Cardiac septum (tissue), 1 donor: ENCODE results near the gene PLEKHG5. TPM values are rescaled to one million over a fixed set of nuclear protein-coding genes. Genes with fewer than 3 reads are reported as not detected.
"Not testable (repeated sequence)": the region's sequence is repeated elsewhere in the genome, so short reads cannot be mapped to it uniquely, and the experiment has no call there.

Source experiments
- DNase-seq: peaks from one replicate; pipeline ENCODE4 v3.0.0-alpha.2; 2020; ENCODE audit warnings: low spot score
- intact Hi-C: fragments of 100-400 bp; cut with DNase I; formaldehyde crosslinking; loops from one replicate; pipeline ENCODE4 v1.14.0; 2022
- total RNA-seq: library from RNA; stranded (reverse); fragmentation: NEBNext Ultra II Directional; extraction: Animal tissue kit (Norgen Biotek cat#: 25700); gene quantifications from one replicate; pipeline ENCODE4 v1.2.1, GENCODE V29; 2021
- donor health status: DM: no; HTN: no; CAD: no.

PLEKHG5 gene
- total RNA-seq, 1 donor from 2014 or later: 14.9 TPM

DNA sequence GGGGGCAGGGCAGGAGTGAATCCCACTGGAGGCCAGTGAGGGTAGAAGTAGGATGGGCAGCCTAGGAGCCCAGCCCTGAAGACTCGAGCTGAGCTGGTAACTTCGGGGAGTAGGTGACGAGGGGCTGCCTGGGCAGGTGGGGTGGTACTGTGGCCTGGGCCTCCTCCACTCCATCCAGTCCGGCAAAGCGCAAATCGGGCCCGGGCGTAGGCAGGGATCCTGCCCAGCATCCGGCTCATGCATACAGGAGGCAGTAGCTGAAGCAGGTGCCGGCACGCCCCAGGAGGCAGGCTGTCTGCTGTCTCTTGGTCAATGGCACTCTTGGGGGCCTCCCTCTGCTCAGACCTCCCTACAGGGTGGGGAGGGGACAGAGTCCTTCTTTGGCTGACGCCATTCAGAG is 24.2 kb downstream of the PLEKHG5 start:
- intact Hi-C loops: no loop called here

DNA sequence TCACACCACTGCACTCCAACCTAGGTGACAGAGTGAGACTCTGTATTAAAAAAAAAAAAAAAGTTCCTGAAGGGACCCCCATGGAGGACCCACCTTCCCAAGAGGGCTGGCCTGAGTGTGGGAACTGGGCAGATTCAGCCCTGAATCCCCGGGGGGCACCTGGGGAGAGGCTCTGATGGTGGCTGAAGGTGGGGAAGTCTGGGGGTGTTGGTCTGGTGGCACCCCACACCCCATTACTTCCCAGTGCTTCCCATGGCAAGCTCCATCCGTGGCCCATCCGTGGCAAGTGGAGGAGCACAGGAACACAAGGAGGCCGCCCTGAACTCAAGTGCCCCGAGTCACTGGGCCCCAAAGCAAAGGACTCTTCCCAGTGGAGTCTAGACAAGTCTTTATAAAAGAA is 24.7 kb downstream of the PLEKHG5 start:
- intact Hi-C loops: no loop called here
- DNase-seq: no peak

More for the DNA sequence above, 24.2 kb downstream of the PLEKHG5 start:
- DNase-seq: no peak

DNA sequence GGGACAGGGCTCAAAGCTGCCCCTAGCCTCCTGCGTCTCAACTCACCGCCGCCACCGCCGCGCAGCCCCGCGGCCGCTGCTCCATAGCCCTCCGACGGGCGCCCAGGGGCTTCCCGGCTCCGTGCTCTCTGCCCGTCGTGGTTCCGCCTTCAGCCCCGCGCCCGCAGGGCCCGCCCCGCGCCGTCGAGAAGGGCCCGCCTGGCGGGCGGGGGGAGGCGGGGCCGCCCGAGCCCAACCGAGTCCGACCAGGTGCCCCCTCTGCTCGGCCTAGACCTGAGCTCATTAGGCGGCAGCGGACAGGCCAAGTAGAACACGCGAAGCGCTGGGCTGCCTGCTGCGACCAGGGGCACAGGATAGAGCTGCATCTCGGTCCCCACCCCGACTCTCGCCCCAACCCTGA is 25.4 kb downstream of the PLEKHG5 start, which contains the start of gene TNFRSF25:
TNFRSF25 (minus strand) TSS at position 151 of the 400 bp plus-strand sequence; CDS start at position 85, 66 bp downstream.
- no peak for DNase-seq
- intact Hi-C loops: no loop called here

DNA sequence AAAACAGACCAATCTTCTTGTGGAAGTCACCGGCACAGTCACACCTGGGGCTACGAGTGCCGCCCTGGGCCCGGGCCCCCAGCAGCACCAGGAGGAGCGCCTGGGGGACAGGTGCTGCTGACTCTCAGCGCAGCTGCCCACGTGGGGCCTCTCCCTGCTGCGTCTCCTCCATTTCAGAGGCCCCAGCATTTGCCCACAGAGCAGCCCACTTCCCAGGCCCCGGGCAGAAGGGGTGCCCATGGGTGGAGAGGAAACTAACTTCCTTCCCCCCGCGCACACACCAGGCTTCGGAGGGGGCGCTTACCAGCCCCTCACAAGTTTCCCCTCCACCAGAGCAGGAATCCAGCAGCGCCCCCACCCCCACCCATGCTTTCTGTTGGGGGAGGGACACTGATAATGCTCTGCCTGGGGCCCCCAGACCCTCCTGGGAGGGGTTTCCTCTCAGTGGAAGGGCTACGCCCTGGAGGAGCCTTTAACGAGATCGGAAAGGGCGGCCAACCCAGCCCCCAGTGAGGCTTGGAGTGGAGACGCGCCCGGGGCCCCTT is 25.9 kb downstream of the PLEKHG5 start:
- no peak for DNase-seq
- intact Hi-C loops: no loop called here

DNA sequence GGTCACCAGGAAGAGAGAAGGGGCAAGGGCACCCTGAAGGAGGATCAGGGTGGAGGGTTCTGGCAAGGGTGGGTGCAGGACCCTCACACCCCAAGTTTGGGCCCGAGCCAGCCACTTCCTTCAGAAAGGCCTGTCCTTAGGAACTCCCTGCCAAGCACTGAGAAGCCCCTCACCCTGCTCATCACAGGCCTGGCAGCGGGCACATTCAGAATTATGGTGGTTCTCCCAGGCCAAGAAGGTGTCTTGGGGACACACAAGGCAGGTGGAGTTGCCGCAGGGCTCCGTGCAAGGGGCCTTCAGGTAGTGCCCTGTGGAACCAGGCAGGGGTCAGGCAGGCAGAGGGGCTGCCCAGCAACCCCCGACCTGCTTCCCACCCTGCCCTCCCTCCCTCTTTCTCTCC is 26.6 kb downstream of the PLEKHG5 start:
- intact Hi-C loops: no loop called here

DNA sequence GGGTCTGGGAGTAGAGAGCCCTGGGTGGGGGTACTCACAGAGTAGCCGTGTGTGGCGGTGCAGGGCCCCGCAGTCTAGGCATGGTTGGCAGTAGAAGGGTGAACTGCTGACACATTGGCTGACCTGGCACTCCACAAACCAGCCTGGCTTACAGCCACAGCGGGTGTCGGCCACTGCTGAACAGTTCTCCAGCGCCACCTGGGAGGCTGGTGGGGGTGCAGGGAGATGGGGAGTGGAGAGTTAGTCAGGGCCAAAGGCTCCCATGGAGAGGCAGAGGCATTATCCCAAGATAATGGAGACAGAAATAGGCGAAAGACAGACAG is 27.0 kb downstream of the PLEKHG5 start:
- intact Hi-C loops: no loop called here
- DNase-seq: peak; percentile 85

More for the DNA sequence above, 26.6 kb downstream of the PLEKHG5 start:
- DNase-seq: no peak

DNA sequence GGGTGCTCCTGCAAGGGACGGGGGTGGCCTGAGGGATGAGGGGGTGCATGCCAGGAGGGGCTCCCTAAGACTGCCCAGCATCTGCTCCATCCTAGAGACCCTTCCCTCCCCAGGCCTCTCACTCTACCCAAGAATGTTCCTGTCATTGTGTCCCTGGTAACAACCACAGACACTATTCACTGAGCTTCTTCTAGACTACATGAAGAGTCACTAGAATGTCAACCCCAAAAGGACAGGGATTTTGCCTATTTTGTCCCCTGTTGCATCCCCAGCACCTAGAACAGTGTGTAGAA is 28.4 kb downstream of the PLEKHG5 start:
- intact Hi-C loops: no loop called here
- no peak for DNase-seq

DNA sequence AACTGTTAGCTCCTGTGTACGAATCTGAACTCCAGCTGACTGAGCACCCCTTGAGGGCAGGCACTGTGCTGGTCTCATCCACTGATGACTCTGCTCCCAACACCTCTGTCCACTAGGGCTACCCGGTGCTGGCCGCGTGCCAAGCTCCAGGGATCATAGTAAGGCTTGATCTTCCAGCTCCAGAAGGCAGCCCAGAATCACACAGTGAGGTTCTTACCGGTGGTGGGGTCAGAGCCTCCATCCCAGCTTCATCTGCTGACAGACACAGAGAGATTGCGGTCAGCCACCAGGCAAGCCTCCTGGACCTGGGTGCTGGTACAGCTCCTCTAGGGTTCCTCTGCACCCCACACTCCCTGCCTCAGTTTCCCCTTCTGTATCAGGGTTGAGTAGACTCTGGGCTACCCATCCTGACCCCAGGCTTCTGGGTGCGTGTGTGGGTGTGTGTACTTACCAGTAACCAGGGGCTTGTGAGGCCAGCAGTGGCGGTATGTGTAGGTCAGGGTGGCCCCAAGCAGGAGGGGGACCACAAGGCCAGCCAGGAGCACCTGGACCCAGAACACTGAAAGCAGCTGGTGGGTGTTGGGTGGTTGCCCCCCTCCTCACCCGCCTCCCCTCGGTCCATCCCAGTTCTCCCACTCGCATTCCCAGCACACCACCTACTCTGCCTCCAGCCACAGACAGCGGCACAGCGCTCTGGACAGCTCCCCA is 28.9 kb downstream of the PLEKHG5 start:
- intact Hi-C loops: no loop called here
- no peak for DNase-seq

DNA sequence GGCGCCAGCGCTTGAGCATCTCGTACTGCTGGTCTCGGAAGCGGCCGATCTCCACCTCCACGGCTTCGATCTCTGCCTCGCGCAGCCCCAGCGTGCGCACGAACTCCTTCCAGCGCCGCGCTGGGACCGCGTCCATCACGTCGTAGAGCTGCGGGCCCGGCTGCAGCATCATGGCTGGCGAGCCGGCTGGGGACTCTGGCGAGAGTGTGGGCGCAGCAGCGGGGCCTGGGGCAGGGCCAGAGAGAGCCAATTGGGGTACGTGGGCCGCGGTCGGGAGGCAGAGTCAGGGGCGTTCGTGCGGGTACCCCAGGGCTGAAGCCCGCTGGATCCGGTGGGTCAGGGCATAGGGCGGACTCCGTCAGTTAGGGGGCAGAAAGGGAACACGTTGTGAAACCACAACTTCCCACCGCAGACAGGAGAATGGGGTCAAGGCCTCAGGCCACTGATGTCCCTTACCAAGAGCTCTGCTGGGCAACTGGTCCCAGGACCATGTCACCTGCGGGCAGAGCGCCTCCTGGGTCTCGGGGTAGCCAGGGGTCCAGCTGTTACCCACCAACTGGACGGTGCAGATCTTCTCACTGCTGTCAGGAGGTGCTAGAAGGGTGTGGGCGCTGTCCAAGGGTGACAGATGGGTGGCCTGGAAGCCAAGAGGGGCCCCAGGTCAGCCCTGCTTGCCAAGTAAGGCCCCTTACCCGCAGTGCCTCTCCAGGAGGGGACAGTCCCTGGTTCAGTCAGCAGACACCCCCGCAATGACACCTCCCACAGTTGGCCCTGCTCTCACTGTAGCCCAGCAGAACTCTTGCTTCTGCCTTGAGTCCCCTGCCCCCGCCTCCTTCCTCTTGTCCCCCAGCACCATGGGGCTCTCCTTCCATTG is 29.7 kb downstream of the PLEKHG5 start:
- no peak for DNase-seq
- intact Hi-C loops: no loop called here

DNA sequence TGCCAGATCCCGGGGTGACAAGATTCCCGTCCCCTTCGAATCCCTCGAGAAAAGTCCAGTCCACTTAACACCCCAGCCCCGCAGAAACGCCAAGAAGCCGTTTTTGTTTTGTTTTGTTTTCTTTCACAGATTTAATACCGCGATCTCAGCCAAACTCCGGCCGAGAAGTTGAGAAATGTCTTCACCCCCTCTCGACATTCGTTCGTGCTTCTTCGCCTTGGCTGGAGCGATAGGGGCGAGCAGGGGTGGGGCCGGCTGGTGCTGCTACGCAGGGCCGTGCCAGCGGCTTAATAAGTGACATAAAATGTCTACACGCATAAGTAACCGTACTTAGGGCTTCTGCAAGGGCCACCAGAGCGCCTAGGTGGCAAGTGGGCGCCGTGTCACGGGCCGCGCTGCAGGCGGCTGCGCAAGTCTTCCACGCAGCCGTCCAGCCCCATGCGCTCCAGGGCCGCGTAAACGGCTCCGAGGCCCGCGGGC is 30.4 kb downstream of the PLEKHG5 start:
- no peak for DNase-seq
- intact Hi-C loops: no loop called here

DNA sequence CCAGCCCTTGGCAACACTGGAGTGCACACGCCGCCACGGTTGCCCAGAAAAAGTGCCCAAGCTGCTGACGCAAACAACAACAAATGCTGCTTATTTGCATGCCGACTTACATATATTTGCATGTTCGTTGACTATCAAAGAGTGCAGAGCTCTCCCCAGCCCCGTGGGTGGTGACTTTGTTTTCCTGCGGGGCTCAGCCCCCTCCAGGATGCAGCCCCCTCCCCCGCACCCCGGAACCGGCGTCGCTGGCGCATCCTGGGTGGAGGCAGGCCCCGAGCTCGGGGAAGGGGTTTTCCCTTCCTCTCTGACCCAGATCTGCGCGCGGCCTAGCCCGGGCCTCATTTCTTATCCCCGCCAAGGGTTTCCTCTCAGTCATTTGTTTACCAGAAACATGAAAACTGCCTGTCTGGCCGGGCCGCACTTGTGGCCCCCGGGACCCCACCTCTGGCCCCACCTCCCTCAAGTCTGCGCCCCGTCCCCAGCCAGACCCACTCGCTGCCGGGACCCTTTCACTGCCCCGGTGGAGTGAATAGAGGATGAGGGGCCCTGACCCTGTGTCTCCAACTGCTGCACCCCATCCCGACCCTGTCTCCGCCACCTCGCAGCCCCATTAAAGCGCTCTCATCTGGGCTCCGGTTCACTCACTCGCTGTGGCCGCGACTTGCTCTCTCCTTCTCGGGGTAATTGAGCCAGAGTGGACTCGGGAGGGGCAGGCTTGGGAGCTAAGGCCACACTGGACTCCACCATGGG is 31.0 kb downstream of the PLEKHG5 start:
- no peak for DNase-seq
- intact Hi-C loops: no loop called here

DNA sequence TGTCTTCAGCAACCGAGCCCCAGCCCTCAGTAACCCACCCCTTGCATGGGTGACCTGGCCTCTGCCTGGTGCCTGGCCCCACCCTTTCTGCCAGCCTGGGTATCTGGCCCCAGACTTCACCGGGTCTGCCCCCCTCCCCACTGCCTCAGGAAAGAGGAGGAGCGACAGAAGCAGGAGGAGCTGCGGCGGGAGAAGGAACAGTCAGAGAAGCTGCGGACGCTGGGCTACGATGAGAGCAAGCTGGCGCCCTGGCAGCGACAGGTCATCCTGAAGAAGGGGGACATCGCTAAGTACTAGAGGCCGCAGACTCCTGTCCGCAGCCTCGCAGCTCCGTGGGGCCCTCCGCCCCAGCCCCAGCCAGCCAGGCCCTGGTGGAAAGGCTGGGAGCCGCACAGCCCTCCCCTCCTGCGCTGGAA is 31.6 kb downstream of the PLEKHG5 start:
- intact Hi-C loops: no loop called here
- no peak for DNase-seq

DNA sequence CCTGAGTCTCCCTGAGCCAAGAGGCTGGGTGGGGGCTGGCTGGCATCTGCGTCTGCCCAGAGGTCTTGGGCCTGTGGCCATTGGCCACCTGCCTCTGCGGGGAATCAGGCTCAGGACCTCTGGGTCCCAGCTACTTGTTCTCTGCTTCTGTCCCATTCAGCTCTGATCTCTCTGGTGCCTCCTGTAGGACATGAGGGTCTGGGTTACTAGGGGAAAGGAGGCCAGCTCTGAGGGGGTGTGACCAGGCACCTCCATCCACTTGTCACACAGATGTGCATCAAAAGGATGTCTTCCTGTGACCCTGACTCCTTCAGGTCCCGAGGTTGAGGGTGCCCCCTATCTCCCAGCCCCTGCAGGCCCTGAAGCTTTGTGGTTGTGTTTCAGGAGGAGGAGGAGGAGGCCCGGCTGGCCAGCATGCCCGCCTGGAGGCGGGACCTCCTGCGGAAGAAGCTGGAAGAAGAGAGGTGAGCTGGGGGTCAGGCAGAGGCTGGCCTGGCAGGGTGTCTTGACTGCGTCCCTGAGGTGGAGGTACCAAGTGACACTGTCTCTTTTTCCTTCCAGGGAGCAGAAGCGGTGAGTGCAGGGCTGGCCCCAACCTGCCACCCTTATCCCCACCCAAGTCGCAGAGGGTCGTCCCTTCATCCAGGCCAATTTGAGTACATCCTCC is 34.5 kb downstream of the PLEKHG5 start:
- no peak for DNase-seq
- intact Hi-C loops: no loop called here

DNA sequence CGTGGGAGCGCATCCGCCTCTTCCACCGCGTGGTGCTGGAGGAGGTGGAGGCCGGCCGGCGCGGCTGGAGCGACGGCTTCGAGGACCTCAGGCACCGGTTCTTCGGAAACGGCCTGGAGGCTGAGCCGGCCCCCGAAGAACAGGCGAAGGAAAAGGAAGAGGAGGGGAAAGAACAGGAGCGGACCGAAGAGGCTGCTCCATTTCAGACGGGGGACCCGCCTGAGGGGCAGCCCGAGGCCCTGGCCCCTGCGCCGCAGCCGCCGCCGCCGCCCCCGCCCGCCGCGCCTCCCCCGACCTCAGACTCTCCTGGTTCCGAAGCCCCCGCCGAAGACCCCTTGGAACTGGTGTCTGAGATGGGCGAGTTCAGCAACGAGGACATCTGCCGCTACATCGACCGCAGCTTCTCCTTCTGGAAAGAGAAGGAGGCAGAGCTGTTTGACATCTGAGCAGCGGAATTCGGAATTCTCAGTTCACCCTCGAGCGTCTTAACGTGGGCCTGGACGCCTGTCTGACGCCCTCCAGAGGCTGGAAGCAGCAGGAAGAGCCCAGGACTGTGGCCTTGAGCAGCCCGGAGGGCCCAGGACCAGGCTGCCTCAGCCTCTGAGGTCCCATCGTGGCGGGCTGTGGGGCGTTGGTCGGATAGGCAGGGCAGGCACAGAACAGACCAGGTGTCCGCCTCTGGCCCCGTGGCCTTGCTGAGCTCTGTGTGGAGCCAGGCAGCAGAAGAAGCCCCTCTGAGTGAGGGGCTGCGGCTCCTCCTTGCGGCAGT is 35.5 kb downstream of the PLEKHG5 start:
- intact Hi-C loops, DNase-seq: not testable (repeated sequence)

DNA sequence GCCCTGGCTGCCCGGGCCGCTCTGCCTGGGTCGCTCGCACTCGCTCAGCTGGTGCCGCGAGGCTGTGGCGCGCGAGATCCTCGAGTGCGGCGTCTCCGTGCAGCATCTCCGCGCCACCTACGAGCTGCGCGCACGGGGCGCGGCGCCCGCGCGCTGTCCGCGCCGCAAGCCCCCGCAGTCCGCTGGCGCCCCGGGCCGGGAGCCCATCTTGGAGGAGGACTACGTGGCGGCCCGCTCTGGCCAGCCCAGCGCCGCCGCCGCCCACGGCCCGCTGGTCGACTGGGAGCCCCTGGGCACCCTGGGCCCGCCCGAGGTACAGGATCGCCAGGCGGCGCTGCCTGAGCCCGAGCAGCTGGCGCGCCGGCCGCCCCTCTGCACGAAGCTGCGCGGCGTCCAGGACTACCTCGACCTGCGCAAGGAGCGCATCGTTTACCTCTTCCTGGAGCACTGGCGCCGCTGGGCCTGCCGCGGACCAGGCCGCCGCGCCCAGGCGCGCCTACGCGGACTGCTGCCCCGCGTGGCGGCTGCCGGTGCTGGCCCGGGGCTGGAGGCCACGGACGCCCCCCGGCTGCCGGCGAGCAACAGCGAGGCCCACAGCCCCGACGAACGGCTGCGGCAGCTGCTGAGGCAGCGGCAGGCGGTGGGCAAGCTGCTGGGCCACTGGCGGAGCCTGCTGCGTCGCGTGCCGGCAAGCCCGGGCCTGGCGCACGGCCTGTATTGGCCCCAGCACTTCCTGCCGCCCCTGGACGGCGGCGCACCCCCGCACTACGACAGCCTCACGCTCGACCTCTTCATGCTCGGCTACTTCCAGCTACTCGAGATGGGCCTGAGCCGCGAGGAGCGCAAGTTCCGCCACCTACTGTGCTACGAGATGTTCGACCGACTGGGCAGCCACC is 36.4 kb downstream of the PLEKHG5 start:
- no peak for DNase-seq
- intact Hi-C loops: no loop called here

DNA sequence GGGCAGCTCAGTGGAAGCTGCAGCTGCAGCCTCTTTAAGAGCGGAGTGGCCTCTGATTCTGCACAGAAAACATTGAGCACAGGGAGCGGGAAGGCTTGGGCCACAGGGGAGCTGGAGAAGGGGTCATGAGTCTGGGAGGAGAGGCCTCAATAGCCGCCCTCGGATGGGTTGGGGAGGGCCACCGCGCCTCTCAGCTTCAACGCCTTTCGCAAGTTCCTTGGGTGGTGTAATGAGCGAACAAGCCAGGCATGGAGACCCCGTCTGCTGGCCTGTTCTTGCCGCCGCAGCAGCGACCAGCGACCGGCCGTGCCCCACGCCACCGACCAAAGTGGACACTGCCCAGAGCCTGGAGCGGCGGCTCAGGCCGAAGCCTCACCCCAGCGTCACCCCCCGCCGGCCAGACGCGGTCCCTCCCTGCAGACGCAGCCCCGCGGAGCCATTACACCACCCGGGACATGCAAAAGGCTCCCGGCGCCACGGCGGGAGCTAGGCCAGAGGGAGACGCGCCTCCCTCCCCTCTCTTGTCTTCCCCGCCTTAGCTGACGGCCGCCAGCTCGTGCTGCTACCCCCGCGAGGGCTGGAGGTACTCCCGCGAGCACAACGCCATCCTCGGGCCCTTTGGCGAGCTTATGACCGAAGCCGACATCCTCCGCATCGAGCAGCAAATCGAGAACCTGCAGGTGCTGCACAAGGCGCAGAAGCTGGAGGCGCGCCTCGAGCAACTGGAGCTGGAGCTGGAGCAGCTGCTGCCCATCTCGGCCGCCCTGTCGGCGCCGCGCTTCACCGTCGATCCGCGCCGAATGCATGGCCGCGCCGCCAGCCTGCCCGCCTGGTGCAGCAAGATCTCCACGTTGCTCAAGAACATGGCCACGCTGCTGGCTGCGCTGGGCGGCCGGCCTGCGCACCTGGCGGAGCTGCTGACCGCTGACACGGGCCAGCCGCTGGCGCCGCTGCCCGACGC is 37.3 kb downstream of the PLEKHG5 start:
- intact Hi-C loops, DNase-seq: not testable (repeated sequence)

DNA sequence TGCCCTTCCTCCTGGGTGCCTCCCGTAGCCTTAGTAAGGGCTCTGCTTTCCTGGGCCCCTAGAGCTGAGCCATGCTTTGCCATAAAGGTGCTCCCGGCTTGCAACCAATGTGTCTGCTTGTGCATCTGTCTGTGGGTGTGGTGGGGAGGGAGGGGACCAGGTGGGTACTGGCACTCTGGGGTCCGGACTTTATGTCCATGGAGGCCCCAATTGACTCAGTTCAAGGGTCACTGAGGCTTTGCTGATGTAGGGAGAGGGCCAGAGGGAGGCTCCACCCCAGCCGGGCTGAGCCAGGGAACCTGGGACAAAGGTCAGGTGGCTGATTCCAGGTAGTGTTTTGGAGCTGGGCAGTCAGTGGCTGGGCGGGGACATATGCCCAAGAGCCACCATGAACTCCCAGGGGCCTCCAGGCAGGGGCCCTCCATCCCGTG is 40.5 kb downstream of the PLEKHG5 start:
- no peak for DNase-seq
- intact Hi-C loops: no loop called here
